HG03378 (cell line): Measurements from ENCODE around the gene CCL23.
"Not testable (repeated sequence)": the region's sequence is repeated elsewhere in the genome, so short reads cannot be mapped to it uniquely, and the experiment has no call there.

Experiments used
- ATAC-seq: cut with Tn5 transposase; IDR thresholded peaks from one replicate; pipeline ENCODE4 v1.9.1; 2021; ENCODE audit warnings: mild to moderate bottlenecking, moderate library complexity; ENCODE audit not compliant: unreplicated experiment

The CCL23 gene

DNA sequence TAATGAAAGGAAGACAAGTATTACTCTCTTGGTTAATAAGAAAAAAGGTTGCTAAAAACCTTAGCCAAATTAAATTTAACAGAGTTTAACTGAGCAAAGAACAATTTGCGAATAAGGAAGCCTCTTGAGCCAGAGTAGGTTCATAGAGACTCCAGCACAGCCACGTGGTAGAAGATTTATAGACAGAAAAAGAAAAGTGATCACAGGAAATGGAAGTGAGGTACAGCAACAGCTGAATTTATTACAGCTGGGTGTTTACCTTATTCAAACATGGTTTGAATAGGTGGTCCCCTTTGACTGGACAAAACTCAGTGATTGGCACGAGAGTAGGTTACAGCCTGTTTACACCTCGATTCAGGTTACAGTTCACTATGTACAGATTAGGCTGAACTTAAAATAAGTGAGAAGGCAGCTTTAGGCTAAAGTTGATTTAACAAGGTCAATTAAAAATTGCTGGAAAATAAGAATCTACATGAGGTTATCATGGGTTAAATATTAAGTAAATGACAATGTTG lies 13.1 kb downstream of the CCL23 start:
- no peak for ATAC-seq

- no peak for ATAC-seq
These were observed 15.1 kb downstream of the CCL23 start for GRCh38 chr17:36002631-36003030.

DNA sequence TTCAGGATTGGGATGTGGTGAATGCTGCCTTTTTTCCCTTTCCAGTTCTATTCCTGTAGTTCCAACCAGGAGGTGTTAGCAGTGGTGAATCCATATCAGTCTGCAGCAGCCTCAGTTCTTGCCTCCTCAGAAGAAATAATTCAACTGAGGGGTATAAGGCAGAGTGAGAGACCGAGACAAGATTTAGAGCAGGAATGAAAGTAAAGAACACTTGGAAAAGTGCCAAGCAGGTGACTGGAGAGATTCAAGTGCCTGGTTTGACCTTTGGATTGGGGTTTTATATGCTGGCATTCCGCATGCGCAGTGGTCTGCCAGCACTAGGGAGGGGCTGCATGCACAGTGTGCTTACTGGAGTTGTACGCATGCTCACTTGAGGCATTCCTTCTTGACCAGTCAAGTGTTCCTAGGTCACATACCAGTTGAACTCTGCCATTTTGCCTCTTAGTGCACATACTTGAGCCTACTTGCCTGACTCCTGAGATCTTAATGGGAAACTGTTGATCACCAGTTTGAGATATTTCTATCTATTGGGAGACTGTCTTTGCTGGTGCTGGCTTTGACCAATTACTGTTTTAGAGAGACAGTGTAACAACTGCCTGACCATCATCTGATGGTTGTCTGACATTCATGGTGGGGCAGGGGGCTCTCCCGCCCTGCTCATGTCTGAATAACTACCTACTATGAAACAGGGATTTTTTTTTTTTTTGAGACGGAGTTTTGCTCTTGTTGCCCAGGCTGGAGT lies 15.7 kb downstream of the CCL23 start:
- ATAC-seq: no peak

DNA sequence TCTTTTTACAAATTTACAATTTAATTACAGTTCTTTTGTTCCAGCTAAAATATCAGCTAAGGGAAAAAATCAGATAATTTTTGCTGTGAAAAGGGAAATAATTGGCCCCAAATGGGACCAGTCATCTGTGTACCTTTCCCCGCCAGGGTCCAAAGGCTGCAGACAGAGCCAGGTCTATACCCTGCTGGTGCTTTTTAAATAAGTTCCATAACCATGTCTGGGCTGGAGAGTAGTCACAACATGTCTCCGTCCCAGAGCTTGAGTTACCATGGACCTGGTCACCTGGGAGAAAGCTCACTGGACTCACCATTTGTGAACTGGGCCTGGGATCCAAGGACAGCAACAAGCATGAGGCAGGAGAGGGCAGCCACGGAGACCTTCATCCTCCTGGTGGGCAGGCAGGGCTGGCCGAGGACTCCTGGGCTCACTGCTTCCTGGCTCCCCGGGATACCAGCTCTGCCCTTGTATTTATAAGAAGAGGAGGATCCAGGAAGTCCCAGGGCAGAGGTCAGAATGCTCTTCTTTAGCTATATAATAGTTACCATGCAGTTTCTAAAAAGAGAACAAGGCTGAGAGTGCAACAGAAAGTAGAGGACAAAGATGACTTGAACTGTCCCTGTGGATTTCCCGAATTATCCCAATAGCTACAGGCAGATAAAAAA lies 16.5 kb downstream of the CCL23 start, which contains the start of gene CCL15:
Gene CCL15 (minus strand): TSS at position 444 of the 662 bp plus-strand sequence. CDS start 61 bp downstream, at position 383.
- ATAC-seq: no peak

GRCh38 chr17:36000732-36001109 lies 17.1 kb downstream of the CCL23 start:
- ATAC-seq: no peak

DNA sequence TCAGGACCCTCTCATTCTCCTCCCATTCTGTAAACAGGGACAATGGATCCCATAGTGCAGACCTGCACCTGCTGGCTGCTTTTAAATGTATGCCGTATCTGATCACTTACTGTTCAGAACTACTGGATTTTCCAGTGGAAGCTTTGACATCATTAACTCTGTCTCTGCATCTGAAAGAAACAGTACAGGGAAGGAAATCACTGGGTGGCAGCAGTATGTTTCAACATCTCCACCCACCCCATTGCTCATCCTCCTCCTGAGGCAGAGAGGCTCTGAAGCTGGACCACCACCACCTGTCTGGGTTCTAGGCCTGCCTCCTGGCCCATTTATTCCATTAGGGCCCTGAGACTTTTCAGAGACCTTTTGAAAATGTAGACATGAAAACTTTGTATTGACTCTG lies 19.0 kb downstream of the CCL23 start:
- no peak for ATAC-seq

DNA sequence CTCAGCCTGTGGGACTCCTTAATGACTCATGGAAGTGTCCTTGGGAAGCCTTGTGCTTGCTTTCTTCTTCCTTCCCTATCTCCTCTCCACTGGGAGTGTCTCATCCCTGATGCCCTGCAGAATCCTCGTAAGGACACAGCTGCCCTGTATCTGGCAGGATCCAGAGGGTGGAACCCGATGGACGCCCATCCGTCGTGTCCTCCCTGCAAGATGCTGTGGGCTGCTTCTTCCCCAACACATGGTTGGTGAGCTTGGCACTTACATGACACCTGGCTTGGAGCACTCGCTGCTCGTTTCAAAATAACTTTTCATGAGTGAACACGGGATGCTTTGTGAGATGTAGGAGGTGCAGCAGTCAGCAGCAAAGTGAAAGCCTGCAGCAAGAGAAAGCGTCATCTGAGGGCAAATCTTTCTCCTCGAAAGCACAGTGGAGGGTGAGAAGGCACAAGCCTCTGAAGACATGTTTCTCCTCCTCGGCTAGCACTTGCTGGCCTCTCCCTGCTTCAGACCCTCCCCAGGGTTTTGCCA lies 19.7 kb downstream of the CCL23 start:
- ATAC-seq: no peak

GRCh38 chr17:35995346-35995745 lies 22.4 kb downstream of the CCL23 start:
- ATAC-seq: not testable (repeated sequence)

DNA sequence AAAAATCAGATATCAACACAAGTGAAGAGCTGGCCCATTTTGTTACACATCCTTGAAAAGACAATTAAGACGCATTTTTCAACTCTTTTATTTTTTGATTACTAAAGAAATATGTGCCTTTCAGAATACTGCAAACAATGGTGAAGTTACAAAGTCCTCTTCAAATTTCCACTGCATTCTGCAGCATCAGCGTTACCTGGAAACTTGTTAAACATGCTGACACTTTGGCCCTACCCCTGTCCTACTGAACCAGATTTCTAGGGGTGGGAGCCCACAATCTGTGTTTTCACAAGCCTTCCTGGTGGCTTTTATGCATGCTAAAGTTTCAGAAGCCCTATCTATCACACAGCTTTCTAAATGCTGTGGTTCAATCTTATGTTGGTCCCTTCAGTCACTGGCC lies 26.7 kb downstream of the CCL23 start:
- ATAC-seq: no peak

GRCh38 chr17:35988164-35988563 lies 29.6 kb downstream of the CCL23 start:
- no peak for ATAC-seq

- no peak for ATAC-seq
These were observed 31.1 kb downstream of the CCL23 start, which contains the start of gene CCL14 for GRCh38 chr17:35986643-35987042. Gene CCL14 (minus strand): TSS chr17:35986729. CDS start chr17:35986649, 80 bp downstream.

DNA sequence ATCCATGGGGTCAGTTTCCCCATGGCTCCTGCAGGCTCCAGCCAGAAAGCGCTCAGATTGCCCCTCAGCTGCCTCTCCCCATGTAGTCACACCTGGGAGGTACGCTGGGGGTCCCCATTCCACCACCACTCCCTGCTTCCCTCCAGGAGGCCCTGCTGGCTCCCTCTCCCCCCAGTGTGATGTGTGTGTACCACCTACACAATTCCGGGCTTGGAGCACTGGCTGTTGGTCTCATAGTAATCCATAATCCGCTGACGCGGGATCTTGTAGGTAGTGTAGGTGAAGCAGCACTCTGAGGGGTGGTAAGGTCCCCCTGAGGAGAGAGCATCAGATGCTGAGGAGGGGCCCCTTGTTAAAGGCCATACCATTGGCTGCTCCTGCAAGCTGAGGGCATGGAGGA lies 33.6 kb downstream of the CCL23 start:
- no peak for ATAC-seq

DNA sequence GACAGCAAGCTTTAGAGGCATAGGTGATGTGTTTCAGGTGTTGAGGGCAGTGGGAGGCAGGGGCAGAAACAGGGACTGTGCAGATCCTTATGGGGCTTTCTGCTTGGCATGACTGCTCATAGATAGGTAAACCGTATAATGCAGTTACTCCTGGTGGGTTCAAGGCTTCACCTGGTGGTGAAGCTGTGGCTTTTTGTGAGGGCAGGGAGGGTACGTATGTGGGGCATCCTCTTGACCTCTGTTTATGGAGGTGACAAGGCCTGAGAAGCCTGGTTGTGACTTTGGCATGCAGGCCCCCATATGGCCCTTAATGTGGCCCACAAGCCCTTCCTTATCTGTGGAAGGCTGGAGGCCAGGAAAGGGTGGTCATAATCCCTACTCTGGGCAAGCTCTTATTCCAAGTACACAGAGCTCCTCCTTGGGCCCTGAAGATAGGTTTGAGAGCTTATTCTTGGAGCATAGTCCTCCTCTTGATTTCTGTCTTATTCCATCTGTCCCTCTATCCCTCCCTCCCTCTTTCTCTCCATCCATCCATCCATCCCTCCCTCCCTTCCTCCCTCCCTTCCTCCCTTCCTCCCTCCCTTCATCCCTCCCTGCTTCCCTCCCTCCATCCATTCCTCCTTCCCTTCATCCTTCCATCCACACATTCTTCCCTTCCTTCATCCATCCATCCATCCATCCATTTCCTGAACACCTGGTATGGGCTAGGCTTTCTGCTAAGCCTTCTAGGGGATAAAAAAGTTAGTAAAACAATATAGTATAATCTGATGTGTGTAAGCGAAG lies 35.2 kb downstream of the CCL23 start:
- ATAC-seq: no peak

DNA sequence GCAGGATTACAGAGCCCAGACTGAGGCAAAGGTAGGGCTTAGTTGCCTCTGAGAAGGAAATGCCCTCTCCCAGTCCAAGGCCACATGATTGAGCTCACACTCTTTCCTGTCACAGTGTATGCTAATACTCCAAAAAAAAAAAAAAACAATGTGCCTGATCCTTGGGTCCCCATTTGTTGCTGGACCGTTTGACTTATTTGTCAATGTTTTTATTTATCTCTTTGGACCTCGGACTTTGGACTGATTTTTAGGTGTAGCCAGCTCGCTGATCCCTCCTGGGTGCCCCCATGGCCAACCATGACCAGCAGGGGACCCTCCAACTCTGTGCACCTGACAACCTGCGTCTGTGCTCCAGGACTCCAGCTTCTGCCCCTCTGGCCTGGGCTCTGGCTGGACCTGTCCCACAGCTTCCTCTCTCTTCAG lies 35.9 kb downstream of the CCL23 start:
- ATAC-seq: no peak

- no peak for ATAC-seq
These were observed 36.5 kb downstream of the CCL23 start, which contains the start of gene CCL16 for GRCh38 chr17:35981246-35981645. Gene CCL16 (minus strand): TSS chr17:35981497. CDS start chr17:35981420, 77 bp downstream.

GRCh38 chr17:35978346-35978745 lies 39.4 kb downstream of the CCL23 start:
- ATAC-seq: no peak

DNA sequence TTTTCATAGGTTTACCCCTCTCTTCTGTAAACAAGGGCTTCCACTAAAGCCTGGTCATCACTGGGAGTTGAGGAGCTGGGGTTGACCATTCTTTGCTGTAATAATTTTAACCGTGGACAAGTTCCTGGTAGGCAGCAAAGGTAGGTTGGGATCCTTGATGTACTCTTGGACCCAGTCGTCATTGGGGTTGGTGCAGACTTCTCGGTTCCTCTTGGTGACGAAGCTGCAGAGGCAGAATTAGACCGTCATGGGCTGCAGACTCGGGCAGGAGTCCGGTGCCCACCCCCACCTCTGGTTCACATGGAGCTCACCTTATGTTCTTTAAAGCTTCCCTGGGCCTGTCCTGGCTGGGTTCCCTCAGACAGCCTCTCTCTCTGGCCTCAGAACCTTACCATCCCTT lies 40.3 kb downstream of the CCL23 start:
- ATAC-seq: no peak

- no peak for ATAC-seq
These were observed 44.2 kb downstream of the CCL23 start for GRCh38 chr17:35973333-35974260.

DNA sequence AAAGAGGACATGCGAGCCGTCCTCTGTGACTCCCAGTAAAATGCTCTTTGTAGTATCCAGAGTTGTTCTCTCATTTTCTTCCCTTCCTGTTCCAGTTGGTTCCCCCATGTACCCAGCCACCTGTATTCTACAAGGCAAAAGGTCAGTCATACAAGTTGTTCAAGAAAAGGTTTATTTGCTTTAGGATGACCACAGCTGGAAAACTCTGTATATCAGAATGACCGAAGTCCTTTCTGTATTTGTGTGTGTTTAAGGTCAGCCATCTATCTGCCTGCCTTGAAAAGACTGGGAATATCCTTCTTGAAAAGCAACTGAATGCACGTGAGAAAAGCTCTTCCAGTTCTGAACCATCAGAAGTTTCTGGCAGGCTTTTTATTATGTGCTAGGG lies 44.8 kb downstream of the CCL23 start:
- ATAC-seq: no peak

DNA sequence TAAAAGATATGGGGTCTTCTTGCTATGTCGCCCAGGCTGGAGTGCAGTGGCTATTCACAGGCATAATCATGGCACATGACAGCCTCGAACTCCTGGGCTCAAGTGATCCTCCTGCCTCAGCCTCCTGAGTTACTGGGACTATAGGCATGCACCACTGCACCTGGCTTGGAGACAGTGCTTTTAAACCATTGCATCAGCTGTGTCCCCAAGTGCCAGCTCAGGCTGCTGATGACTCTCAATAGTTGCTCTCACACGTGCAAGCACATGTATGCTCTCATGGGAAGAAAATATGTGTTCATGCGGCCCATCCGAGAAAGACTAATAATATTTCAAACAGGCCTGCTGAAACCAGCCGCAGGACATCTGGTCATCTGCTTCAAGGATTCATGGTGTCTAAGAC lies 45.2 kb downstream of the CCL23 start:
- ATAC-seq: no peak
